ENCODE data around the gene MSL3B.

DNA sequence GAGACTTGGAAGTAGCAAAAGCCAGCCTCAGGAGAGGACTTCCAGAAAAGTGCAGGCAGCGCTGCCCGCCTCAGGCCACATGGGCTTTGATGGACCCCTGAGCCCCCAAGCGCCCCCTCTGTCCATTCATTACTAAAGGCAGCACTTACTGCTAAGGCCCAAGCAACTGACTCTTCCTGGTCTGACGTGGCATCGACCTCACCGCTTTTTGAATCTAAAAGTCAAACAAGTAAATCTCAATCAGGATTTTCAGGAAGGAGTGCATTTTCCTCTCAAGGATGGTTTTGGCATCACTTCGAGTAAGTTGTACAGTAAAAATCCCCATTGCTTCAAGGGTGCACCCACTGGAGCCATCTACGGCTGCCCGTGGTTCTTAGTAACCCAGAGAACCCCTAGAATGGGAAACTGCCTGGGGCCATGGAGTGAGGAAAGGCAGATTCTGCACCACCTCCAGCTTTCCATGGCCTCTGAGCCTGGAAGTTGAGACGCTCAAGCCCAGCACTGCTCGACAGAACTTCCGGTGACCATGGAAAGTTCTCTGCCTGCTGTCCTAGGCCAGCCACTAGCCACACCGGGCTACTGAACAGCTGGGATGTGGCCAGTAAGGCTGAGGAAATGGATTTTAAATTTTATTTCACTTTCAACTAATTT is 20.8 kb downstream of the MSL3B start:
- TF ChIP-seq SP1 (IDR thresholded peaks at IDR 0.05) (no peak), SUZ12 (IDR thresholded peaks at IDR 0.05) (no peak), LEF1 (IDR thresholded peaks at IDR 0.05; ENCODE audit: borderline replicate concordance) (no peak), L3MBTL2 (conservative IDR thresholded peaks at IDR 0.05) (no peak)
